Raji (cell line): ENCODE results near the gene RBFA.

Experiments used
- POLR2A ChIP-seq: IDR thresholded peaks from 2 replicates; pipeline ENCODE4 v1.6.1; 2011; ENCODE audit warnings: low read depth, low read length, control low read depth; ENCODE audit not compliant: insufficient read depth

Gene RBFA, protein sequence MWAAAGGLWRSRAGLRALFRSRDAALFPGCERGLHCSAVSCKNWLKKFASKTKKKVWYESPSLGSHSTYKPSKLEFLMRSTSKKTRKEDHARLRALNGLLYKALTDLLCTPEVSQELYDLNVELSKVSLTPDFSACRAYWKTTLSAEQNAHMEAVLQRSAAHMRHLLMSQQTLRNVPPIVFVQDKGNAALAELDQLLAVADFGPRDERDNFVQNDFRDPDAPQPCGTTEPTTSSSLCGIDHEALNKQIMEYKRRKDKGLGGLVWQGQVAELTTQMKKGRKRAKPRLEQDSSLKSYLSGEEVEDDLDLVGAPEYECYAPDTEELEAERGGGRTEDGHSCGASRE

DNA sequence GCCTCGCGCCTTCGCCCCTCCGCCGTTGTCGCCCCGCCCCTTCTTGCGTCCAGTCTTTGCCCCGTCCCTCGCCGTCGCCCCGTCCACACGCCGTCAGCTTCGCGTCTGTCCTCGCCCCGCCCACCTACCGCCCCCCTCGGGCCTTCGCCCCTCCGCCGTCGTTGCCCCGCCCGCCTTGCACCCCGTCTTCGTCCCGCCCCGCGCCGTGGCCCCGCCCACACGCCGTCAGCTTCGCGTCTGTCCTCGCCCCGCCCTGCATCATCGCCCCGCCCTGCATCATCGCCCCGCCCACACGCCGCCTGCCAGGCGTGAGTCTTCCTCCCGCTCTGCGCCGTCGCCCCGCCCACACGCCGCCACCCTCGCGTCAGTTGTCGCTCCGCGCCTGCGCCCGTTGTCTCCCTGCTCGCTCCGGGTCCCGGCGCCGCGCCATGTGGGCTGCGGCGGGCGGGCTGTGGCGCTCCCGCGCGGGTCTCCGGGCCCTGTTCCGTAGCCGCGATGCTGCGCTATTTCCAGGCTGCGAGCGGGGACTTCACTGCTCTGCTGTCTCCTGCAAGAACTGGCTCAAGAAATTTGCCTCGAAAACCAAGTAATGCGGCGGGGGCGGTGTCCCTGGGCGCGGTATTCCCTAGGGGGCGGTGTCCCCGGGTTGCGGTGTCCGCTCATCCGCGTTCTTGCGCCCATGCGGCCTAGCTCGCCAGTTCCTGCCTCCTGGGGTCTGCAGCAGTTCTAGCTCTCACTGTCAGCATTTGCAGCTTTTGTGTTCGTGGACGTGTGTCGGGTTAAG, at the start of gene RBFA:
Gene RBFA (plus strand): TSS at position 367 of the 784 bp plus-strand sequence. CDS start 62 bp downstream, at position 429.
- TF ChIP-seq POLR2A = peak; percentile 83

DNA sequence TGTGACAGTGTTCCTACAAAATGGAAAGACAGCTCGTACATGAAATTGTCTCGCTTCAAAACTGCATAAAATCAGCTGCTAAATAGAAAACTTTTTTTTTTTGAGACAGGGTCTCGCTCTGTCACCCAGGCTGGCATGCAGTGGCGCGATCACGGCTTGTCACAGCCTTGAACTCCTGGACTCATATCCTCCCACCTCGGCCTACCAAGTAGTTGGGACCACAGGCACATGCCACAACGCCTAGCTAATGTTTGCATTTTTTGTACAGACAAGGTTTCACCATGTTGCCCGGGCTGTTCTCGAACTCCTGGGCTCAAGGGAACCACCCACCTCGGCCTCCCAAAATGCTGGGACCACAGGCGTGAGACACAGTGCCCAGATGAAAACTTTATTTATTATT, 49.1 kb upstream of the RBFA start:
- no peak for TF ChIP-seq POLR2A

GRCh38 chr18:79986726-79987125, 47.5 kb upstream of the RBFA start:
- no peak for TF ChIP-seq POLR2A

GRCh38 chr18:79987566-79987965, 46.7 kb upstream of the RBFA start:
- TF ChIP-seq POLR2A = no peak

DNA sequence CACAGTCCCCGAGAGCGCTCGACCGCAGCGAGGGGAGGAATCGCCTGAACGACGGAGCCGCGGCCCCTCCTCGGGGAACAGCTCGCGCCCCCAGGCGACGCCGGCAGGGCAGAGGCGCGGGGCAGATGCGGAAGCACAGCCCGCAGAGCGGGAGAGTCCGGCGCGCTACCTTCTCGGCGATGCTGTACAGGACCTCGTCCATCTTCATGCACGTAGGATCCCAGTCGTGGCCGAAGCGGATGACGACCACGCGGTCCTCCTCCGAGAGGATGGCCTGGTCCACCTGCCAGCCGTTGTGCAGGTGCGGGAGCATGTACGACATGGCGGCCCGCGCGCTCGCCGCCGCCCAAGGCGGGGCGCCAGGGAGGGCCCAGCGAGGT, 46.2 kb upstream of the RBFA start:
- TF ChIP-seq POLR2A = no peak

GRCh38 chr18:79988451-79989194, 45.6 kb upstream of the RBFA start, which contains the start of gene TXNL4A:
Gene TXNL4A (minus strand): TSS chr18:79988563. CDS start chr18:79988392, 171 bp downstream.
- TF ChIP-seq POLR2A = peak; percentile 98

GRCh38 chr18:79989195-79989497, 45.1 kb upstream of the RBFA start:
- no peak for TF ChIP-seq POLR2A

DNA sequence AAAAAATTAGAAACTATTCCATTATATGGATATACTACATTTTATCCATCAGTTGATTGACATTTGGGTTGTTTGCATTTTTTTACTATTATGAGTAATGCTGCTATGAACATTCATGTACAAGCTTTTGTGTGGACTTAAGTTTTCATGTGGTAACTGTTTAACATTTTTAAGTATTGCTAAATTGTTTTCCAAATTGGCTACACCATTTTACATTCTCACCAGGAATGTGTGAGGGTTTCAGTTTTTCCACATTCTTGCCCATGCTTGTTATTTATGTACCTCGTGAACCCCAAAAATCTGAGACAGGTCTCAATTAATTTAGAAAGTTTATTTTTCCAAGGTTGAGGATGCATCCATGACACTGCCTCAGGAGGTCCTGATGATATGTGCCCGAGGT, 42.7 kb upstream of the RBFA start:
- TF ChIP-seq POLR2A = no peak

DNA sequence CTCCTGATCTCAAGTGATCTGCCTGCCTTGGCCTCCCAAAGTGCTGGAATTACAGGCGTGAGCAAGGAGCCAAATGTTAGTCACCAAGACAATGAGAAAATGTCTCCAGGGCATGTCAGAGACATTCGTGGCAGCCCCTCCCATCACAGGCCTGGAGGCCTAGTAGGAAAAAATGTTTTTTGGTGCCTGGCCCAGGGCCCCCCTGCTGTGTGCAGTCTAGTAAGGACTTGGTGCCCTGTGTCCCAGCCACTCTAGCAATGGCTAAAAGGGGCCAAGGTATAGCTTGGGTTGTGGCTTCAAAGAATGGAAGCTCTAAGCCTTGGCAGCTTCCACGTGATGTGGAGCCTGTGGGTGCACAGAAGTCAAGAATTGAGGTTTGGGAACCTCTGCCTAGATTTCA, 33.4 kb upstream of the RBFA start:
- no peak for TF ChIP-seq POLR2A

GRCh38 chr18:80002468-80002867, 31.8 kb upstream of the RBFA start:
- no peak for TF ChIP-seq POLR2A

- no peak for TF ChIP-seq POLR2A
These were observed 29.5 kb upstream of the RBFA start for GRCh38 chr18:80004600-80005342.

GRCh38 chr18:80006724-80007123, 27.5 kb upstream of the RBFA start:
- TF ChIP-seq POLR2A = no peak

- TF ChIP-seq POLR2A = no peak
These were observed 24.3 kb upstream of the RBFA start for GRCh38 chr18:80009661-80010550.

GRCh38 chr18:80010551-80010906, 23.7 kb upstream of the RBFA start:
- TF ChIP-seq POLR2A = no peak
